HPDE6-E6E7 (cell line): ENCODE measurements around the gene RNF208.
"Not testable (repeated sequence)": the region's sequence is repeated elsewhere in the genome, so short reads cannot be mapped to it uniquely, and the experiment has no call there.

Experiments
- DNase-seq: peaks from one replicate; pipeline ENCODE4 v3.0.0; 2011; ENCODE audit warnings: missing footprints; ENCODE audit errors: extremely low spot score

RNF208 gene

GRCh38 chr9:137240318-137240840 is 18.3 kb upstream of the RNF208 start:
- DNase-seq: no peak

- not testable (repeated sequence) for DNase-seq
Measured at GRCh38 chr9:137239541-137240200, 17.6 kb upstream of the RNF208 start.

GRCh38 chr9:137237759-137238726 is 16.0 kb upstream of the RNF208 start:
- no peak for DNase-seq

- no peak for DNase-seq
Measured at GRCh38 chr9:137236936-137237421, 14.9 kb upstream of the RNF208 start.

- DNase-seq: peak; percentile 85
Measured at GRCh38 chr9:137236238-137236935, 14.3 kb upstream of the RNF208 start.

- DNase-seq: no peak
Measured at GRCh38 chr9:137235424-137236237, 13.6 kb upstream of the RNF208 start.

GRCh38 chr9:137234758-137235423 is 12.9 kb upstream of the RNF208 start:
- no peak for DNase-seq

- DNase-seq: no peak
Measured at GRCh38 chr9:137234055-137234697, 12.1 kb upstream of the RNF208 start.

GRCh38 chr9:137233143-137233980 is 11.3 kb upstream of the RNF208 start:
- DNase-seq: no peak

- DNase-seq: no peak
Measured at GRCh38 chr9:137232510-137232909, 10.5 kb upstream of the RNF208 start.

- DNase-seq: no peak
Measured at GRCh38 chr9:137232101-137232500, 10.1 kb upstream of the RNF208 start.

- DNase-seq: no peak
Measured at GRCh38 chr9:137231372-137232039, 9.5 kb upstream of the RNF208 start.

- no peak for DNase-seq
Measured at GRCh38 chr9:137230705-137231371, 8.8 kb upstream of the RNF208 start, which contains the start of gene SLC34A3. SLC34A3 (plus strand) TSS chr9:137230901; CDS start chr9:137231703, 802 bp downstream.

- no peak for DNase-seq
Measured at GRCh38 chr9:137229903-137230704, 8.1 kb upstream of the RNF208 start.

- DNase-seq: no peak
Measured at GRCh38 chr9:137228968-137229896, 7.2 kb upstream of the RNF208 start.

GRCh38 chr9:137228506-137228967 is 6.5 kb upstream of the RNF208 start:
- DNase-seq: no peak
